Measurements from ENCODE around the gene ITIH3. TPM values are rescaled to one million over a fixed set of nuclear protein-coding genes. Genes with fewer than 3 reads are reported as not detected.

Gene ITIH3
- total and polyA plus RNA-seq, 2 of the 8 experiments (the other 6 are each of a cell fraction or from before 2014, with no cell fraction given): not detected

- no peak overlapping the region for H2BK20ac ChIP-seq (ENCODE audit: low read length)
- 88% methylated on average over 12 of the region's 13 CpGs; no CpG with 5 or more reads in 1 of the 2 experiments for whole genome bisulfite sequencing, 2 experiments (ENCODE audit: extremely low coverage in 1 of 2, insufficient coverage in 1 of 2, insufficient read length in 1 of 2, insufficient replicate concordance in 2 of 2, low coverage in 1 of 2, low lambda C conversion rate in 2 of 2, missing lambda C conversion rate in 1 of 2)
- peaks cover 7% of the 10 kb centered on the region for H3K23me2 ChIP-seq (ENCODE audit: low read depth, low read length)
- no peaks in the 10 kb centered on the region for H3K9me3 ChIP-seq (ENCODE audit: insufficient read depth in 2 of 2, low read depth in 1 of 2, low read length in 1 of 2)
- H3K18ac ChIP-seq (ENCODE audit: extremely low read depth, low read length): no peak overlapping the region
- no peak overlapping the region for H4K8ac ChIP-seq (ENCODE audit: extremely low read depth, insufficient read depth, low read length)
- H3K79me2 ChIP-seq (ENCODE audit: control insufficient read depth in 1 of 2, insufficient read depth in 2 of 2, low read length in 2 of 2): peaks cover 0 to 16% of the 10 kb centered on the region in 2 experiments; a peak in 3 of 4 replicates
- no peak overlapping the region for H3K4me3 ChIP-seq (ENCODE audit: extremely low read depth in 1 of 4, insufficient read depth in 2 of 4, low read depth in 3 of 4, low read length in 4 of 4)
- no peak for TF ChIP-seq ATF3 (IDR thresholded peaks at IDR 0.05; ENCODE audit: insufficient read depth, low read depth, low read length)
- TF ChIP-seq POLR2AphosphoS5 (IDR thresholded peaks at IDR 0.05; ENCODE audit: low read depth, low read length): no peak
- no peak for TF ChIP-seq BCL11A (IDR thresholded peaks at IDR 0.05; ENCODE audit: low read depth in 2 of 2, low read length in 2 of 2)
- TF ChIP-seq SUZ12 (IDR thresholded peaks at IDR 0.05; ENCODE audit: low read length): no peak
- no peak overlapping the region for H2AFZ ChIP-seq (ENCODE audit: low read length)
- no peak overlapping the region for H3K4me2 ChIP-seq (ENCODE audit: insufficient read depth in 1 of 2, low read depth in 2 of 2, low read length in 2 of 2)
- CTCF ChIA-PET (ENCODE audit: partially characterized antibody): interaction anchor here (0.5 to 4.7 kb wide), 9 partner anchors 19 to 77 kb away, joined by 3 to 28 read pairs (median 4); no protein-coding TSS in a partner anchor
- no peak overlapping the region for H3K27ac ChIP-seq (ENCODE audit: low read depth, low read length)
- no peak overlapping the region for H2BK12ac ChIP-seq (ENCODE audit: low read depth, low read length)
- no peaks in the 10 kb centered on the region; a peak in 1 of 7 replicates for H3K27me3 ChIP-seq (replicated peaks in 1 of 4; ENCODE audit: control insufficient read depth in 3 of 4, extremely low read depth in 1 of 4, insufficient read depth in 3 of 4, low read length in 3 of 4)
- H2BK120ac ChIP-seq (replicated peaks; ENCODE audit: low read depth, low read length): no peak overlapping the region
- H3K4me1 ChIP-seq (replicated peaks in 1 of 4; ENCODE audit: control insufficient read depth in 3 of 4, insufficient read depth in 4 of 4, low read length in 3 of 4): peaks cover 0 to 2% (median 0%) of the 10 kb centered on the region in 4 experiments; a peak in 1 of 7 replicates
- H2AK5ac ChIP-seq (ENCODE audit: low read depth, low read length): no peak overlapping the region
- POLR2A ChIA-PET (ENCODE audit: partially characterized antibody): interaction anchor here (0.9 to 1.1 kb wide), 2 partner anchors 19 to 256 kb away, joined by 3 to 4 read pairs; no protein-coding TSS in a partner anchor
- FAIRE-seq (no peak), DNase-seq (ENCODE audit: low read depth in 1 of 2, low spot score in 2 of 2) (no peak)
- H2BK5ac ChIP-seq (ENCODE audit: low read depth, low read length): no peak overlapping the region
- H3K14ac ChIP-seq (ENCODE audit: insufficient read length): no peak overlapping the region
- H3K23ac ChIP-seq (ENCODE audit: insufficient read length): no peak overlapping the region
- no peak overlapping the region for H2BK15ac ChIP-seq (ENCODE audit: low read length)
- no peak overlapping the region for H4K5ac ChIP-seq (ENCODE audit: insufficient read length, low read depth, low read length)
- H3K56ac ChIP-seq (replicated peaks; ENCODE audit: insufficient read length, low read depth, low read length): no peak overlapping the region
- H4K91ac ChIP-seq (replicated peaks; ENCODE audit: insufficient read length, low read length): no peak overlapping the region
- no peak overlapping the region for H3K4ac ChIP-seq (replicated peaks; ENCODE audit: insufficient read length, low read depth, low read length)
- H3K36me3 ChIP-seq (ENCODE audit: control insufficient read depth in 2 of 4, insufficient read depth in 4 of 4, low read length in 3 of 4): no peaks in the 10 kb centered on the region
- H4K20me1 ChIP-seq (replicated peaks in 1 of 2; ENCODE audit: control insufficient read depth in 1 of 2, insufficient read depth in 2 of 2, low read length in 2 of 2): no peaks in the 10 kb centered on the region
- no peaks in the 10 kb centered on the region for H3K79me1 ChIP-seq (ENCODE audit: low read depth, low read length)
- H3K9ac ChIP-seq (replicated peaks in 1 of 4; ENCODE audit: extremely low read depth in 1 of 4, low read depth in 3 of 4, low read length in 3 of 4): no peak overlapping the region
Observed at GRCh38 chr3:52773361-52774065, 21.1 kb upstream of the ITIH3 start.
